ENCODE measurements around the gene ADD1.

GRCh38 chr4:2850966-2851798 lies 7.5 kb downstream of the ADD1 start:
- TF ChIP-seq CTCF (IDR thresholded peaks at IDR 0.05) (no peak), POLR2A (IDR thresholded peaks at IDR 0.05) (no peak)
